ENCODE data around the gene PKP4. TPM values are rescaled to one million over a fixed set of nuclear protein-coding genes. Genes with fewer than 3 reads are reported as not detected.

PKP4 gene
- total RNA-seq, 2 donors from 2014 or later: 43.7 to 67.3 TPM

- H3K27me3 ChIP-seq: no peaks in the 10 kb centered on the region
- H3K4me1 ChIP-seq: no peaks in the 10 kb centered on the region
- H3K9me3 ChIP-seq: no peaks in the 10 kb centered on the region
- DNase-seq: no peak
- no peaks in the 10 kb centered on the region for H3K36me3 ChIP-seq
- TF ChIP-seq CTCF (IDR thresholded peaks at IDR 0.05): no peak
- intact Hi-C loops (cut with DNase I): no loop called here
- H3K9ac ChIP-seq (ENCODE audit: low read depth in 2 of 2, low read length in 2 of 2): no peak overlapping the region
- H3K27ac ChIP-seq: peak overlapping the region; percentile 39
- H3K4me3 ChIP-seq: no peak overlapping the region
Observed at GRCh38 chr2:158496986-158497385, 40.2 kb downstream of the PKP4 start.

GRCh38 chr2:158497486-158497885, 40.7 kb downstream of the PKP4 start:
- no peak for DNase-seq
- Histone ChIP-seq H3K27ac (peak overlapping the region; percentile 39), H3K9ac (ENCODE audit: low read depth in 2 of 2, low read length in 2 of 2) (no peak overlapping the region), H3K4me1 (no peaks in the 10 kb centered on the region), H3K27me3 (no peaks in the 10 kb centered on the region), H3K36me3 (no peaks in the 10 kb centered on the region), H3K4me3 (no peak overlapping the region), H3K9me3 (no peaks in the 10 kb centered on the region)
- no peak for TF ChIP-seq CTCF (IDR thresholded peaks at IDR 0.05)
- intact Hi-C loops (cut with DNase I): no loop called here

GRCh38 chr2:158498043-158498748, 41.4 kb downstream of the PKP4 start:
- Histone ChIP-seq H3K4me3 (no peak overlapping the region), H3K27ac (no peak overlapping the region), H3K27me3 (no peaks in the 10 kb centered on the region), H3K9ac (ENCODE audit: low read depth in 2 of 2, low read length in 2 of 2) (no peak overlapping the region), H3K9me3 (no peaks in the 10 kb centered on the region), H3K4me1 (no peaks in the 10 kb centered on the region), H3K36me3 (no peaks in the 10 kb centered on the region)
- no peak for TF ChIP-seq CTCF (IDR thresholded peaks at IDR 0.05)
- DNase-seq: no peak
- intact Hi-C loops (cut with DNase I): no loop called here

GRCh38 chr2:158498749-158499136, 42.0 kb downstream of the PKP4 start:
- H3K4me1 ChIP-seq: no peaks in the 10 kb centered on the region
- H3K4me3 ChIP-seq: no peak overlapping the region
- no peaks in the 10 kb centered on the region for H3K27me3 ChIP-seq
- intact Hi-C loops (cut with DNase I): no loop called here
- H3K36me3 ChIP-seq: no peaks in the 10 kb centered on the region
- H3K9me3 ChIP-seq: no peaks in the 10 kb centered on the region
- no peak overlapping the region for H3K27ac ChIP-seq
- DNase-seq: no peak
- TF ChIP-seq CTCF (IDR thresholded peaks at IDR 0.05): no peak
- no peak overlapping the region for H3K9ac ChIP-seq (ENCODE audit: low read depth in 2 of 2, low read length in 2 of 2)

GRCh38 chr2:158499383-158499782, 42.6 kb downstream of the PKP4 start:
- no peak for DNase-seq
- TF ChIP-seq CTCF (IDR thresholded peaks at IDR 0.05): no peak
- no peaks in the 10 kb centered on the region for H3K4me1 ChIP-seq
- no peak overlapping the region for H3K27ac ChIP-seq
- H3K9ac ChIP-seq (ENCODE audit: low read depth in 2 of 2, low read length in 2 of 2): no peak overlapping the region
- no peaks in the 10 kb centered on the region for H3K9me3 ChIP-seq
- no peaks in the 10 kb centered on the region for H3K27me3 ChIP-seq
- intact Hi-C loops (cut with DNase I): no loop called here
- H3K36me3 ChIP-seq: no peaks in the 10 kb centered on the region
- no peak overlapping the region for H3K4me3 ChIP-seq

All from colonic mucosa (tissue), 4 donors.